Spleen (tissue), 11 donors: Measurements from ENCODE around the gene CBLN1. TPM values are rescaled to one million over a fixed set of nuclear protein-coding genes. Genes with fewer than 3 reads are reported as not detected.

Experiments used
- DNase-seq: peaks from one replicate; pipeline ENCODE4 v3.0.0-alpha.2; 2020
- H3K27ac ChIP-seq, 8 donors: fragments of 200-600 bp; sonication (generic) in 7 of 8; 1 replicate in 4 of 8; 2 replicates in 4 of 8; pipeline versions ENCODE4 v1.5.0 to v1.8.0; 2016 to 2021; ENCODE audit warnings: inconsistent platforms in 4 of 8, mild to moderate bottlenecking in 4 of 8, moderate library complexity in 1 of 8
- H3K27me3 ChIP-seq, 7 donors: fragments of 200-600 bp; sonication (generic) in 6 of 7; replicated peaks in 1 of 7; 1 replicate in 4 of 7; 2 replicates in 3 of 7; pipeline versions ENCODE4 v1.5.0 to v1.8.0; 2016 to 2021; ENCODE audit warnings: inconsistent platforms in 3 of 7, mild to moderate bottlenecking in 1 of 7
- H3K36me3 ChIP-seq, 6 donors: fragments of 200-600 bp; sonication (generic) in 5 of 6; 1 replicate in 4 of 6; 2 replicates in 2 of 6; pipeline versions ENCODE4 v1.5.0 to v1.8.0; 2016 to 2021; ENCODE audit warnings: inconsistent platforms in 2 of 6
- H3K4me1 ChIP-seq, 6 donors: fragments of 200-600 bp; sonication (generic) in 5 of 6; 1 replicate in 3 of 6; 2 replicates in 3 of 6; pipeline versions ENCODE4 v1.5.0 to v1.8.0; 2016 to 2021; ENCODE audit warnings: inconsistent platforms in 3 of 6
- H3K4me3 ChIP-seq, 8 donors: fragments of 200-600 bp; sonication (generic) in 7 of 8; 1 replicate in 4 of 8; 2 replicates in 4 of 8; pipeline versions ENCODE4 v1.5.0 to v1.8.0; 2016 to 2021; ENCODE audit warnings: inconsistent platforms in 4 of 8, mild to moderate bottlenecking in 4 of 8, moderate library complexity in 2 of 8
- H3K9me3 ChIP-seq, 8 donors: fragments of 200-600 bp; sonication (generic) in 7 of 8; 1 replicate in 4 of 8; 2 replicates in 4 of 8; pipeline versions ENCODE4 v1.5.0 to v1.8.0; 2016 to 2021; ENCODE audit warnings: inconsistent platforms in 4 of 8
- POLR2A ChIP-seq, 3 donors: fragments of 450-650 bp; IDR thresholded peaks; one replicate each; pipeline ENCODE4 v1.5.1; 2017; ENCODE audit warnings: antibody characterized with exemption in 3 of 3, mild to moderate bottlenecking in 1 of 3
- POLR2AphosphoS5 ChIP-seq, 3 donors: sonication (generic); formaldehyde crosslinking; IDR thresholded peaks; one replicate each; pipeline ENCODE4 v1.5.1; 2017; ENCODE audit warnings: antibody characterized with exemption in 3 of 3
- WGBS, 5 donors: extraction: QIAGEN DNeasy Blood & Tissue Kit in 3 of 5; methylation state at CpG; one replicate each; pipeline versions ENCODE4 v1.1.5 to v1.1.7; 2013 to 2018; 5-methylcytosine and 5-hydroxymethylcytosine counted together
- intact Hi-C: fragments of 100-400 bp; cut with DNase I; formaldehyde crosslinking; loops from one replicate; pipeline ENCODE4 v1.15.0; 2023; ENCODE audit warnings: low total_unique reads
- polyA plus RNA-seq, 3 donors: library from polyadenylated mRNA; stranded (reverse); fragments of 200-250 nt; gene quantifications; one replicate each; pipeline ENCODE4 v1.2.1, GENCODE V29; 2013
- total RNA-seq, 7 donors: library from RNA; depleted of rRNA in 3 of 7; stranded (reverse); fragments of >200 nt in 3 of 7; fragmentation: NEBNext Ultra II Directional in 4 of 7; extraction: Animal tissue kit (Norgen Biotek cat#: 25700) in 4 of 7; gene quantifications; one replicate each; pipeline versions ENCODE4 v1.1.0 to v1.2.1, GENCODE V29; 2016 to 2021
- TF ChIP-seq, protein P1 (sequence below), 11 experiments: fragments of 200-600 bp in 7 of 11; fragments of 450-650 bp in 4 of 11; sonication (generic) in 4 of 11; IDR thresholded peaks in 8 of 11; conservative IDR thresholded peaks in 3 of 11; 1 replicate in 7 of 11; 2 replicates in 4 of 11; pipeline versions ENCODE4 v1.4.0 to v1.8.0; 2016 to 2021; ENCODE audit warnings: antibody characterized with exemption in 11 of 11, inconsistent platforms in 4 of 11, mild to moderate bottlenecking in 1 of 11
- donor health status: healthy with polysubstance abuse.
- donor health status: DM: no; HTN: no; CAD: no; lungs with moderate emphysema.
- donor health status: DM: no; HTN: no; CAD: no.
- donor health status: Bipolar disorder and iron deficiency.
- donor health status: healthy.
- donor health status: DM: no; HTN: no; CAD: no.
- donor health status: DM: yes; HTN: yes; CAD: no.

CBLN1 gene
- total and polyA plus RNA-seq, 10 donors: 0.02 to 0.03 TPM; not detected in 8

DNA sequence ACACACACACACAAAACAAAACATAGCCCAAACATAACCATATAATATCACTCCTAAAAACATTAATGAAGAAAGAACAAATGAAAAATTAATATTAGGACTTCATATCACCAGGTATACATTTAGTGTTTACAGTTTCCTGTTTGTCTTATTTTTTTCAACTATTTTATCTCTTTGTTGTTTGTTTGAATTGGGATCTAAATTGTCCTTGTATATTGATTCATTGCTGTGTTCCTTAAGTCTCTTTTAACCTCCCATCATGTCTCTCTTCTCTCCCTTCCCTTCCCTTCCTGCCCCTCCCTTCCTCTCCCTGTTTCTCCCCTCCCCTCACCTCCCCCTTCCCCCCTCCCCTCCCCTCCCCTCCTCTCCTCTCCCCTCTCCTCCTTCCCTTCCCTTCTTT is 23.8 kb upstream of the CBLN1 start:
- no peak for DNase-seq
- Histone ChIP-seq H3K4me3 (no peak overlapping the region), H3K27ac (no peak overlapping the region), H3K36me3 (no peaks in the 10 kb centered on the region), H3K4me1 (no peaks in the 10 kb centered on the region), H3K27me3 (peaks cover 0 to under 1% (median 0%) of the 10 kb centered on the region in 7 donors), H3K9me3 (no peaks in the 10 kb centered on the region)
- no peak for TF ChIP-seq POLR2A (IDR thresholded peaks at IDR 0.05)
- TF ChIP-seq, protein P1, sequence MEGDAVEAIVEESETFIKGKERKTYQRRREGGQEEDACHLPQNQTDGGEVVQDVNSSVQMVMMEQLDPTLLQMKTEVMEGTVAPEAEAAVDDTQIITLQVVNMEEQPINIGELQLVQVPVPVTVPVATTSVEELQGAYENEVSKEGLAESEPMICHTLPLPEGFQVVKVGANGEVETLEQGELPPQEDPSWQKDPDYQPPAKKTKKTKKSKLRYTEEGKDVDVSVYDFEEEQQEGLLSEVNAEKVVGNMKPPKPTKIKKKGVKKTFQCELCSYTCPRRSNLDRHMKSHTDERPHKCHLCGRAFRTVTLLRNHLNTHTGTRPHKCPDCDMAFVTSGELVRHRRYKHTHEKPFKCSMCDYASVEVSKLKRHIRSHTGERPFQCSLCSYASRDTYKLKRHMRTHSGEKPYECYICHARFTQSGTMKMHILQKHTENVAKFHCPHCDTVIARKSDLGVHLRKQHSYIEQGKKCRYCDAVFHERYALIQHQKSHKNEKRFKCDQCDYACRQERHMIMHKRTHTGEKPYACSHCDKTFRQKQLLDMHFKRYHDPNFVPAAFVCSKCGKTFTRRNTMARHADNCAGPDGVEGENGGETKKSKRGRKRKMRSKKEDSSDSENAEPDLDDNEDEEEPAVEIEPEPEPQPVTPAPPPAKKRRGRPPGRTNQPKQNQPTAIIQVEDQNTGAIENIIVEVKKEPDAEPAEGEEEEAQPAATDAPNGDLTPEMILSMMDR (IDR thresholded peaks at IDR 0.05 in 8 of 11, conservative IDR thresholded peaks at IDR 0.05 in 3 of 11): no peak
- TF ChIP-seq POLR2AphosphoS5 (IDR thresholded peaks at IDR 0.05): no peak
- intact Hi-C loops: no loop called here

DNA sequence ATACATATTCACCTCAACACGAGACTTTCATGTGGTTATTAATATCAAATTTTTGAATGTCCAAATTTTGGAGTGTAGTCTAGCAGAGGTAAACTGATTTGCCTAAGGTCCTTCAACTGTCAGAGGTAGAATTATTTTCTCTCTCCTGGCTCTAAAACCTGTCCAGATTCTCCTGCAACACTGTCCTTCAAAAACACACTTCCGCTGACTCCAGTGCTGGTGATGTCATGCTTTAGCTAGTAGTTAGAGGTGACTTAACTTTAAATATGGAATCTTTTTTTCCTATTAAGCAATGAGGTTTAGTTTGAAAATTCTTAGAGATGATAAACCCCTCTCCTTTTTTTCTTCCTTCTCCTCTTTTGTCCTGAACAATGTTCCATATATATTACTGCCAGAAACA is 10.8 kb upstream of the CBLN1 start:
- no peaks in the 10 kb centered on the region for H3K36me3 ChIP-seq
- no peaks in the 10 kb centered on the region for H3K4me1 ChIP-seq
- H3K27me3 ChIP-seq: peaks cover 0 to 39% (median 0%) of the 10 kb centered on the region in 7 donors
- intact Hi-C loops: no loop called here
- TF ChIP-seq POLR2A (IDR thresholded peaks at IDR 0.05): no peak
- H3K27ac ChIP-seq: no peak overlapping the region
- no peaks in the 10 kb centered on the region for H3K9me3 ChIP-seq
- DNase-seq: no peak
- WGBS, 5 donors: 74 to 88% (median 74%) methylated on average over 2 of the region's 2 CpGs
- no peak overlapping the region for H3K4me3 ChIP-seq

DNA sequence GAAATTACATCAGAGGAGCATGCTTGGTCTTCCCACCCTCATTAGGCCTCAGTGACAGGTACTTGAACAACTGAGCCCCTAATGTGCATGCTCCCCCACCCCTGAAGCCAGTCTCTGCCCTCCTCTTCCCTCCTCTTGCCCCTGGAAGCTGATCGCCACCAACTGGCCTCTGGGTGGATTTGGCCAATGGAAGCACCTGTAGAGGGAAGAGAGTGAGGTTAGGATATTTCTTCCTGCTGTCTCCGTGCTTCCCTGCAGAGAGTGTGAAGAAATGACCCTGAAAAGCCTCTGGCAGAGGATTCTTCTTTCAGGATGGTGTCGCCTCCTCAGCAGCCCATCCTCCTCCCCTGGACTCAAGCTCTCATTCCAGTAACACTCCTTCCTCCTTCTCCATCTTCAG is 5.9 kb upstream of the CBLN1 start:
- Histone ChIP-seq H3K27ac (no peak overlapping the region), H3K36me3 (no peaks in the 10 kb centered on the region), H3K4me1 (peaks cover 0 to 13% (median 8%) of the 10 kb centered on the region in 6 donors), H3K4me3 (no peak overlapping the region), H3K27me3 (peaks cover 3 to 76% (median 43%) of the 10 kb centered on the region in 7 donors), H3K9me3 (no peaks in the 10 kb centered on the region)
- intact Hi-C loops: no loop called here
- TF ChIP-seq POLR2A (IDR thresholded peaks at IDR 0.05): no peak
- 38 to 58% (median 45%) methylated on average over 3 of the region's 3 CpGs for whole genome bisulfite sequencing, 5 donors
- no peak for DNase-seq

DNA sequence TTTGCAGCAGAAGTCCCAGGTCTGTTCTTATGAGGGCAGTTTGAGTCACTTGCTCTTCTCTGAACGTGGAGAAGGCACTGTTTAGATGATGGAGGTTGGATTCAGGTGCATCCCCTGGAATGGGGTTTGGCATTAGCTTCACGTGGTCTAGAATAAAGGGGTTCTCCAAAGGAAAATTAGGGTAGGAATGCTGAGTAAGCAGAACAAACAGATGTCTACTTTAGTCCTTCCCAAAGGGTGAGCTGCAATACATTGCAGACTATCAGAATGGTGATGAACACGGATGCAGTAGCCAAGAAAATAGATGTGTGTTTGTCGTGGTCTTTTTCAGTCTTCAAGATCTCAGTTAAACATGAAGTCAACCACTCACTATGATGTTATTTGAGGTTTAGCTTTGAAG is 3.3 kb upstream of the CBLN1 start:
- H3K4me3 ChIP-seq: no peak overlapping the region
- peaks cover 3 to 97% (median 65%) of the 10 kb centered on the region in 7 donors for H3K27me3 ChIP-seq

DNA sequence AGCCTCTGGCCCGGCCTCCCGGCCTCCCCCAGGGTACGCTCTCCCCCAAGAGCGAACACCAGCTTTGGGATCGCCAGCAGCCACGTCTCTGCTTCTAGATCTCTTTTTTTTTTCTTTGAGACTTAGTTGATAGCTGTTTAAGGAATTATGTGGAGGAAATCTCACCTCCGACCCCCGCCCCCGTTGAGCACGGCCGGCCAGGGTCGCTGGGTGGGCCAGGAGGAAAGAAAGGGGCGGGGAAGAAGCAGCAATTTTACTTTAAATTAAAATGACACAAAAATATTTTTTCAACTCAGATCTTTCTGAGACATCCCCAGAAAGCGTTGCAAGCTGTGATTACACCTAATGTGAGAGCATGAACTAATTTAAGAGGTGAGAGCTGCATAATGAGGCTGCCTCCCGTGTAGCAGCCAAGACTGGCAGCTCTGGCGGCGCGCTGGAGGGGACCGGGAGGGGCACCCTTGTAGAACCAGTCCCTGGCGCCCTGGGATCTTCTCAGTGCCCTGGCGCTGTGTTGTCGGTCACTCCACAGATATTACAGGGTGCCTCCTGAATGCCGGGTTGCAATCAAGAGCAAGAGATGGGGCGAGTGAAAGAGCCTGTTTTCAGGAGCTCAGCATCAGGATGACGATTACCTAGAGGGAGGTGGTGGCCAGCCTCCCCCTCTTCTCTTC is 1.9 kb upstream of the CBLN1 start:
- Histone ChIP-seq H3K4me1 (peaks cover 0 to 49% (median 21%) of the 10 kb centered on the region in 6 donors), H3K36me3 (no peaks in the 10 kb centered on the region), H3K9me3 (peaks cover 0 to 6% (median 0%) of the 10 kb centered on the region in 8 donors), H3K27me3 (peaks cover 3 to 100% (median 79%) of the 10 kb centered on the region in 7 donors), H3K4me3 (peak overlapping the region in 4 of 8 donors; percentile 44 to 70 (median 46)), H3K27ac (no peak overlapping the region)
- no peak for DNase-seq
- TF ChIP-seq POLR2A (IDR thresholded peaks at IDR 0.05) (no peak), POLR2AphosphoS5 (IDR thresholded peaks at IDR 0.05) (no peak)
- TF ChIP-seq, protein P1 (IDR thresholded peaks at IDR 0.05 in 8 of 11, conservative IDR thresholded peaks at IDR 0.05 in 3 of 11): no peak
- 4 to 8% (median 5%) methylated on average over 25 of the region's 25 CpGs for WGBS, 5 donors
- intact Hi-C loops: no loop called here

More for the DNA sequence above, 3.3 kb upstream of the CBLN1 start:
- peaks cover 0 to 6% (median 0%) of the 10 kb centered on the region in 8 donors for H3K9me3 ChIP-seq
- DNase-seq: no peak
- H3K36me3 ChIP-seq: no peaks in the 10 kb centered on the region
- 51 to 66% (median 58%) methylated on average over 4 of the region's 4 CpGs for WGBS, 5 donors
- intact Hi-C loops: no loop called here
- no peak overlapping the region for H3K27ac ChIP-seq
- TF ChIP-seq POLR2AphosphoS5 (IDR thresholded peaks at IDR 0.05) (no peak), POLR2A (IDR thresholded peaks at IDR 0.05) (no peak)
- TF ChIP-seq, protein P1 (IDR thresholded peaks at IDR 0.05 in 8 of 11, conservative IDR thresholded peaks at IDR 0.05 in 3 of 11): no peak
- H3K4me1 ChIP-seq: peaks cover 0 to 36% (median 17%) of the 10 kb centered on the region in 6 donors
